Ishikawa (cell line): ENCODE results near the gene NUTF2.

ENCODE experiments used
- CEBPB ChIP-seq: IDR thresholded peaks from 2 replicates; pipeline ENCODE4 v1.6.1; 2012
- EGR1 ChIP-seq: IDR thresholded peaks from 2 replicates; pipeline ENCODE4 v1.6.1; 2012
- EP300 ChIP-seq: IDR thresholded peaks from 2 replicates; pipeline ENCODE4 v1.6.1; 2012; ENCODE audit warnings: borderline replicate concordance
- FOXM1 ChIP-seq: IDR thresholded peaks from 2 replicates; pipeline ENCODE4 v1.6.1; 2012; ENCODE audit warnings: low read depth, borderline replicate concordance
- MAX ChIP-seq: IDR thresholded peaks from 2 replicates; pipeline ENCODE4 v1.6.1; 2012
- NFIC ChIP-seq: IDR thresholded peaks from 2 replicates; pipeline ENCODE4 v1.6.1; 2012
- RAD21 ChIP-seq: IDR thresholded peaks from 2 replicates; pipeline ENCODE4 v1.6.1; 2012; ENCODE audit warnings: low read depth
- REST ChIP-seq: IDR thresholded peaks from 2 replicates; pipeline ENCODE4 v1.6.1; 2012; ENCODE audit warnings: low read depth, mild to moderate bottlenecking
- TAF1 ChIP-seq: IDR thresholded peaks from 2 replicates; pipeline ENCODE4 v1.6.1; 2012; ENCODE audit warnings: low read depth, mild to moderate bottlenecking
- TCF12 ChIP-seq: IDR thresholded peaks from 2 replicates; pipeline ENCODE4 v1.6.1; 2012; ENCODE audit warnings: low read depth
- TEAD4 ChIP-seq: IDR thresholded peaks from 2 replicates; pipeline ENCODE4 v1.6.1; 2012
- USF1 ChIP-seq: IDR thresholded peaks from 2 replicates; pipeline ENCODE4 v1.6.1; 2012
- YY1 ChIP-seq: IDR thresholded peaks from 2 replicates; pipeline ENCODE4 v1.6.1; 2012; ENCODE audit warnings: low read depth
- ZBTB7A ChIP-seq: IDR thresholded peaks from 2 replicates; pipeline ENCODE4 v1.6.1; 2012; ENCODE audit warnings: low read depth

- TF ChIP-seq TCF12, result no peak
- TF ChIP-seq EP300, result no peak
- TF ChIP-seq REST, result no peak
- no peak for TF ChIP-seq TAF1
- 0 out of 2 replicates have a peak, but pooled peaks have one; percentile 47 for TF ChIP-seq MAX
- TF ChIP-seq TEAD4, result no peak
- TF ChIP-seq YY1, result no peak
- no peak for TF ChIP-seq RAD21
- no peak for TF ChIP-seq USF1
- TF ChIP-seq EGR1, result no peak
- no peak for TF ChIP-seq ZBTB7A
- TF ChIP-seq NFIC, result no peak
- no peak for TF ChIP-seq CEBPB
- TF ChIP-seq FOXM1, result no peak
Observed at GRCh38 chr16:67807148-67807682, 39.5 kb upstream of the NUTF2 start.
